B cell (primary cell): ENCODE data around the gene CNGA3. TPM values are rescaled to one million over a fixed set of nuclear protein-coding genes. Genes with fewer than 3 reads are reported as not detected.

ENCODE experiments used
- ATAC-seq: fragments of 200-7000 bp; cut with Tn5 transposase; one replicate; pipeline ENCODE4 v1.10.0; 2021; ENCODE audit warnings: low read depth, mild to moderate bottlenecking, moderate number of reproducible peaks, moderate library complexity
- CTCF ChIA-PET: fragments of 350-600 bp; sonication (Branson Sonifier 250); formaldehyde crosslinking; loops from one replicate; lab custom pipeline; 2021; ENCODE audit warnings: antibody characterized with exemption, inconsistent platforms; lab: Charles Lee
- POLR2A ChIA-PET: fragments of 350-600 bp; sonication (Branson Sonifier 250); formaldehyde crosslinking; loops from one replicate; lab custom pipeline; 2021; ENCODE audit warnings: antibody characterized with exemption; lab: Charles Lee
- DNase-seq: peaks from one replicate; pipeline ENCODE4 v3.0.0; 2013
- H2AFZ ChIP-seq: 2 replicates; pipeline ENCODE4 v1.6.1; 2012; ENCODE audit warnings: mild to moderate bottlenecking, low read depth, low read length; ENCODE audit not compliant: insufficient read depth, poor library complexity, severe bottlenecking
- H3K27ac ChIP-seq, 2 donors: 1 replicate in 1 of 2; 2 replicates in 1 of 2; pipeline ENCODE4 v1.5.1; 2012 to 2013; ENCODE audit warnings: low read length in 2 of 2, mild to moderate bottlenecking in 2 of 2, moderate library complexity in 1 of 2
- H3K27me3 ChIP-seq, 4 experiments: fragments of 200-600 bp in 1 of 4; sonication (generic) in 1 of 4; replicated peaks in 1 of 4; 1 replicate in 2 of 4; 2 replicates in 2 of 4; pipeline versions ENCODE4 v1.6.1 to v1.7.0; 2013 to 2016; ENCODE audit warnings: low read length in 3 of 4, mild to moderate bottlenecking in 2 of 4, mixed read lengths in 1 of 4, moderate library complexity in 1 of 4; ENCODE audit not compliant: insufficient read depth in 4 of 4, control insufficient read depth in 3 of 4; ENCODE audit errors: control extremely low read depth in 1 of 4
- H3K36me3 ChIP-seq, 2 experiments: replicated peaks in 1 of 2; 1 replicate in 1 of 2; 2 replicates in 1 of 2; pipeline versions ENCODE4 v1.6.1 to v1.7.1; 2013; ENCODE audit warnings: low read length in 1 of 2; ENCODE audit not compliant: insufficient read depth in 2 of 2, control insufficient read depth in 1 of 2; ENCODE audit errors: control extremely low read depth in 1 of 2, extremely low read depth in 1 of 2
- H3K4me1 ChIP-seq, 2 donors: fragments of 200-600 bp in 1 of 2; sonication (generic) in 1 of 2; 1 replicate in 1 of 2; 2 replicates in 1 of 2; pipeline versions ENCODE4 v1.5.1 to v1.6.1; 2013 to 2017; ENCODE audit warnings: low read length in 2 of 2; ENCODE audit not compliant: control insufficient read depth in 2 of 2, insufficient read depth in 2 of 2
- H3K4me2 ChIP-seq: replicated peaks from 2 replicates; pipeline ENCODE3; 2012; ENCODE audit warnings: mild to moderate bottlenecking, low read depth, low read length; ENCODE audit not compliant: poor library complexity, severe bottlenecking
- H3K4me3 ChIP-seq, 5 experiments: fragments of 200-600 bp in 1 of 5; sonication (generic) in 1 of 5; 1 replicate in 3 of 5; 2 replicates in 2 of 5; pipeline versions ENCODE4 v1.5.1 to v1.7.0; 2011 to 2016; ENCODE audit warnings: low read length in 4 of 5, mild to moderate bottlenecking in 4 of 5, low read depth in 2 of 5, control low read depth in 1 of 5, moderate library complexity in 1 of 5; ENCODE audit not compliant: insufficient read depth in 1 of 5; ENCODE audit errors: control extremely low read depth in 1 of 5, extremely low read depth in 1 of 5
- H3K79me2 ChIP-seq: fragments of 200-600 bp; sonication (generic); one replicate; pipeline ENCODE4 v1.6.0; 2016; ENCODE audit warnings: low read length; ENCODE audit not compliant: control insufficient read depth, insufficient read depth
- H3K9ac ChIP-seq: fragments of 200-600 bp; sonication (generic); 2 replicates; pipeline ENCODE4 v1.6.1; 2017; ENCODE audit warnings: mild to moderate bottlenecking, low read length, moderate library complexity
- H3K9me3 ChIP-seq, 3 donors: one replicate each; pipeline versions ENCODE4 v1.6.1 to v1.7.1; 2013; ENCODE audit warnings: low read length in 2 of 3; ENCODE audit not compliant: control insufficient read depth in 2 of 3, insufficient read depth in 1 of 3; ENCODE audit errors: control extremely low read depth in 1 of 3
- H4K20me1 ChIP-seq: 2 replicates; pipeline ENCODE4 v1.6.0; 2012; ENCODE audit warnings: mild to moderate bottlenecking, low read length; ENCODE audit not compliant: insufficient read depth, control insufficient read depth, poor library complexity, severe bottlenecking
- H3K27ac Mint-ChIP-seq: one replicate; pipeline ENCODE4 v1.8.0; 2021; ENCODE audit warnings: mixed read lengths
- H3K27me3 Mint-ChIP-seq: one replicate; pipeline ENCODE4 v1.8.0; 2021; ENCODE audit warnings: mixed read lengths
- H3K4me1 Mint-ChIP-seq: one replicate; pipeline ENCODE4 v1.8.0; 2021; ENCODE audit warnings: mixed read lengths
- H3K4me3 Mint-ChIP-seq: one replicate; pipeline ENCODE4 v1.8.0; 2021; ENCODE audit warnings: mixed read lengths
- H3K9me3 Mint-ChIP-seq: one replicate; pipeline ENCODE4 v1.8.0; 2022; ENCODE audit warnings: mixed read lengths; ENCODE audit not compliant: insufficient read depth
- CTCF ChIP-seq: fragments of 200-600 bp; IDR thresholded peaks from one replicate; pipeline ENCODE4 v1.8.0; 2022; ENCODE audit warnings: antibody characterized with exemption, mild to moderate bottlenecking
- EZH2 ChIP-seq: IDR thresholded peaks from 2 replicates; pipeline ENCODE4 v1.6.1; 2012; ENCODE audit warnings: borderline replicate concordance, low read depth, mild to moderate bottlenecking, moderate library complexity, low read length; ENCODE audit not compliant: insufficient read depth, poor library complexity, severe bottlenecking
- WGBS: methylation state at CpG from one replicate; pipeline ENCODE4 v1.1.5; 2013; ENCODE audit warnings: missing lambda C conversion rate; ENCODE audit not compliant: insufficient coverage; 5-methylcytosine and 5-hydroxymethylcytosine counted together
- intact Hi-C: fragments of 100-400 bp; cut with micrococcal nuclease; formaldehyde crosslinking; loops from one replicate; pipeline ENCODE4 v1.10.0; 2022
- polyA plus RNA-seq: library from polyadenylated mRNA; depleted of rRNA; stranded (reverse); fragments of >200 nt; gene quantifications from 2 replicates; pipeline ENCODE4 v1.2.3, GENCODE V29; 2012
- total RNA-seq, 2 donors: library from RNA; stranded (reverse); fragments of 120-200 nt in 1 of 2; gene quantifications; 1 replicate in 1 of 2; 2 replicates in 1 of 2; pipeline versions ENCODE4 v1.2.3 to v1.2.4, GENCODE V29; 2013 to 2022

Gene CNGA3
- total and polyA plus RNA-seq, 2 donors (not counting 1 experiment from before 2014, with no cell fraction given), result not detected

- ChIA-PET POLR2A (no interaction called here), CTCF (no interaction called here)
- Histone ChIP-seq H3K4me1 (peaks cover 0 to 2% of the 10 kb centered on the region in 2 donors), H3K4me3 (no peak overlapping the region), H3K27me3 (no peaks in the 10 kb centered on the region), H3K9ac (no peak overlapping the region), H3K9me3 (no peaks in the 10 kb centered on the region), H3K79me2 (no peaks in the 10 kb centered on the region), H3K4me2 (no peak overlapping the region), H2AFZ (no peak overlapping the region), H3K27ac (no peak overlapping the region), H3K36me3 (no peaks in the 10 kb centered on the region), H4K20me1 (no peaks in the 10 kb centered on the region)
- 100% methylated on average over 3 of the region's 4 CpGs for whole genome bisulfite sequencing
- H3K27ac Mint-ChIP-seq, result no peak overlapping the region
- TF ChIP-seq CTCF (no peak), EZH2 (no peak)
- ATAC-seq (no peak), DNase-seq (no peak)
- no peaks in the 10 kb centered on the region for H3K9me3 Mint-ChIP-seq
- intact Hi-C loops, result loop anchor here (5.0 to 10.0 kb wide), 2 partner anchors 122 to 794 kb away; no protein-coding TSS in a partner anchor
- H3K27me3 Mint-ChIP-seq, result peaks cover 7% of the 10 kb centered on the region
- H3K4me1 Mint-ChIP-seq, result no peaks in the 10 kb centered on the region
- H3K4me3 Mint-ChIP-seq, result no peak overlapping the region
Measured at GRCh38 chr2:98389251-98389605, 43.0 kb downstream of the CNGA3 start.

GRCh38 chr2:98390571-98391476, 44.6 kb downstream of the CNGA3 start:
- Histone ChIP-seq H3K27me3 (no peaks in the 10 kb centered on the region), H2AFZ (no peak overlapping the region), H3K4me2 (no peak overlapping the region), H4K20me1 (no peaks in the 10 kb centered on the region), H3K36me3 (no peaks in the 10 kb centered on the region), H3K9ac (no peak overlapping the region), H3K4me1 (no peaks in the 10 kb centered on the region), H3K9me3 (no peaks in the 10 kb centered on the region), H3K4me3 (no peak overlapping the region), H3K27ac (no peak overlapping the region), H3K79me2 (no peaks in the 10 kb centered on the region)
- ATAC-seq (no peak), DNase-seq (no peak)
- no peaks in the 10 kb centered on the region for H3K9me3 Mint-ChIP-seq
- CTCF ChIA-PET, result no interaction called here
- TF ChIP-seq EZH2, result no peak
- no peak for TF ChIP-seq CTCF
- no peak overlapping the region for H3K4me3 Mint-ChIP-seq
- H3K4me1 Mint-ChIP-seq, result no peaks in the 10 kb centered on the region
- no peak overlapping the region for H3K27ac Mint-ChIP-seq
- peaks cover 10% of the 10 kb centered on the region for H3K27me3 Mint-ChIP-seq
- POLR2A ChIA-PET, result no interaction called here
- intact Hi-C loops, result no loop called here
- 88% methylated on average over 19 of the region's 19 CpGs for WGBS
